ENCODE results near the gene EPG5. TPM values are rescaled to one million over a fixed set of nuclear protein-coding genes. Genes with fewer than 3 reads are reported as not detected.

Gene EPG5
- total RNA-seq, 1 experiment from 2014 or later, result 22.7 TPM

GRCh38 chr18:45887585-45887984 is 79.5 kb downstream of the EPG5 start (continued):
- TF ChIP-seq FOXK1 (CRISPR knock-in tag; IDR thresholded peaks at IDR 0.05), result no peak
- TF ChIP-seq TEAD4 (CRISPR knock-in tag; IDR thresholded peaks at IDR 0.05), result no peak
- TF ChIP-seq NFYB (CRISPR knock-in tag; conservative IDR thresholded peaks at IDR 0.05; ENCODE audit: low read depth), result no peak

GRCh38 chr18:45880876-45881558 is 86.1 kb downstream of the EPG5 start:
- TF ChIP-seq, protein P1, sequence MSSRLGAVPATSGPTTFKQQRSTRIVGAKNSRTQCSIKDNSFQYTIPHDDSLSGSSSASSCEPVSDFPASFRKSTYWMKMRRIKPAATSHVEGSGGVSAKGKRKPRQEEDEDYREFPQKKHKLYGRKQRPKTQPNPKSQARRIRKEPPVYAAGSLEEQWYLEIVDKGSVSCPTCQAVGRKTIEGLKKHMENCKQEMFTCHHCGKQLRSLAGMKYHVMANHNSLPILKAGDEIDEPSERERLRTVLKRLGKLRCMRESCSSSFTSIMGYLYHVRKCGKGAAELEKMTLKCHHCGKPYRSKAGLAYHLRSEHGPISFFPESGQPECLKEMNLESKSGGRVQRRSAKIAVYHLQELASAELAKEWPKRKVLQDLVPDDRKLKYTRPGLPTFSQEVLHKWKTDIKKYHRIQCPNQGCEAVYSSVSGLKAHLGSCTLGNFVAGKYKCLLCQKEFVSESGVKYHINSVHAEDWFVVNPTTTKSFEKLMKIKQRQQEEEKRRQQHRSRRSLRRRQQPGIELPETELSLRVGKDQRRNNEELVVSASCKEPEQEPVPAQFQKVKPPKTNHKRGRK (CRISPR knock-in tag; IDR thresholded peaks at IDR 0.05; ENCODE audit: borderline replicate concordance), result no peak
- TF ChIP-seq SOX15 (CRISPR knock-in tag; IDR thresholded peaks at IDR 0.05) (no peak), EMX1 (CRISPR knock-in tag; IDR thresholded peaks at IDR 0.05) (no peak), HMGA2 (CRISPR knock-in tag; IDR thresholded peaks at IDR 0.05) (no peak), CREB1 (CRISPR knock-in tag; IDR thresholded peaks at IDR 0.05) (no peak), CDX4 (CRISPR knock-in tag; IDR thresholded peaks at IDR 0.05; ENCODE audit: borderline replicate concordance) (no peak), IRF2 (CRISPR knock-in tag; IDR thresholded peaks at IDR 0.05; ENCODE audit: borderline replicate concordance, low read depth) (no peak), NFYB (CRISPR knock-in tag; conservative IDR thresholded peaks at IDR 0.05; ENCODE audit: low read depth) (no peak), ZNF121 (CRISPR knock-in tag; IDR thresholded peaks at IDR 0.05) (no peak), ZBTB21 (CRISPR knock-in tag; IDR thresholded peaks at IDR 0.05; ENCODE audit: borderline replicate concordance) (no peak), TEAD4 (CRISPR knock-in tag; IDR thresholded peaks at IDR 0.05) (no peak), ZNF671 (CRISPR knock-in tag; IDR thresholded peaks at IDR 0.05) (no peak), E2F4 (CRISPR knock-in tag; IDR thresholded peaks at IDR 0.05; ENCODE audit: borderline replicate concordance, low read depth) (no peak), FOXP1 (CRISPR knock-in tag; IDR thresholded peaks at IDR 0.05; ENCODE audit: borderline replicate concordance) (no peak), ZNF317 (CRISPR knock-in tag; IDR thresholded peaks at IDR 0.05; ENCODE audit: borderline replicate concordance, low read depth) (no peak), CTCF (IDR thresholded peaks at IDR 0.05) (no peak)
- TF ChIP-seq, protein P2, sequence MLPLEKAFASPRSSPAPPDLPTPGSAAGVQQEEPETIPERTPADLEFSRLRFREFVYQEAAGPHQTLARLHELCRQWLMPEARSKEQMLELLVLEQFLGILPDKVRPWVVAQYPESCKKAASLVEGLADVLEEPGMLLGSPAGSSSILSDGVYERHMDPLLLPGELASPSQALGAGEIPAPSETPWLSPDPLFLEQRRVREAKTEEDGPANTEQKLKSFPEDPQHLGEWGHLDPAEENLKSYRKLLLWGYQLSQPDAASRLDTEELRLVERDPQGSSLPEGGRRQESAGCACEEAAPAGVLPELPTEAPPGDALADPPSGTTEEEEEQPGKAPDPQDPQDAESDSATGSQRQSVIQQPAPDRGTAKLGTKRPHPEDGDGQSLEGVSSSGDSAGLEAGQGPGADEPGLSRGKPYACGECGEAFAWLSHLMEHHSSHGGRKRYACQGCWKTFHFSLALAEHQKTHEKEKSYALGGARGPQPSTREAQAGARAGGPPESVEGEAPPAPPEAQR (CRISPR knock-in tag; IDR thresholded peaks at IDR 0.05), result no peak
- peaks cover 18% of the 10 kb centered on the region for H3K36me3 Mint-ChIP-seq
- no peaks in the 10 kb centered on the region for H3K9me3 Mint-ChIP-seq
- ChIA-PET CTCF (interaction anchor here (0.9 to 3.8 kb wide), 21 partner anchors 9 to 313 kb away, joined by 3 to 72 read pairs (median 5); partner anchors contain the start of genes PSTPIP2 and SLC14A1), POLR2A (no interaction called here)
- H3K4me3 Mint-ChIP-seq, result no peak overlapping the region
- H3K4me1 Mint-ChIP-seq, result peaks cover 14% of the 10 kb centered on the region
- no peak overlapping the region for H3K27ac Mint-ChIP-seq
- H3K27me3 Mint-ChIP-seq (ENCODE audit: low read depth), result no peaks in the 10 kb centered on the region
- DNase-seq (ENCODE audit: low spot score) (no peak), ATAC-seq (no peak)

Measured in WTC11 (cell line).